ENCODE measurements around the gene DHX35.

DNA sequence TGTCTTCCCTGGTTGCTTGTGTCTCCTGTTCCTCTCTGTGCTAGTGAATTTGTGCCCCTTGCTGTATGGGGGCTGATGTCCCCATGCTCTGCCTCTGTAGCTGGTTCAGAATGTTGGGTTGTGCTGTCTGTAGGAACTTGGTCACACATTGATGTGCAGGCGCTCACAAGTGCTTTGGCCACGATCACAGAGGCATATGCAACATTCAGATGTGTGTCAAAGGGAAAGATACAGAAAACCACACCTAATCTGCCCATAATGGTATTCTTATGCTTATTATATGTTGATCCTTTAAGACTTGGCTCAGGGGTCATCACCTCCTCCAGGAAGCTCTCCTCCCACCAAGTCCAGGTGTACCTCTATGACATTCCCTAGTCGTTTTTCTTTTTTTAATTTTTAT lies 17.1 kb upstream of the DHX35 start:
- TF ChIP-seq, protein P1, sequence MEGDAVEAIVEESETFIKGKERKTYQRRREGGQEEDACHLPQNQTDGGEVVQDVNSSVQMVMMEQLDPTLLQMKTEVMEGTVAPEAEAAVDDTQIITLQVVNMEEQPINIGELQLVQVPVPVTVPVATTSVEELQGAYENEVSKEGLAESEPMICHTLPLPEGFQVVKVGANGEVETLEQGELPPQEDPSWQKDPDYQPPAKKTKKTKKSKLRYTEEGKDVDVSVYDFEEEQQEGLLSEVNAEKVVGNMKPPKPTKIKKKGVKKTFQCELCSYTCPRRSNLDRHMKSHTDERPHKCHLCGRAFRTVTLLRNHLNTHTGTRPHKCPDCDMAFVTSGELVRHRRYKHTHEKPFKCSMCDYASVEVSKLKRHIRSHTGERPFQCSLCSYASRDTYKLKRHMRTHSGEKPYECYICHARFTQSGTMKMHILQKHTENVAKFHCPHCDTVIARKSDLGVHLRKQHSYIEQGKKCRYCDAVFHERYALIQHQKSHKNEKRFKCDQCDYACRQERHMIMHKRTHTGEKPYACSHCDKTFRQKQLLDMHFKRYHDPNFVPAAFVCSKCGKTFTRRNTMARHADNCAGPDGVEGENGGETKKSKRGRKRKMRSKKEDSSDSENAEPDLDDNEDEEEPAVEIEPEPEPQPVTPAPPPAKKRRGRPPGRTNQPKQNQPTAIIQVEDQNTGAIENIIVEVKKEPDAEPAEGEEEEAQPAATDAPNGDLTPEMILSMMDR (IDR thresholded peaks at IDR 0.05), result no peak
- TF ChIP-seq POLR2A (IDR thresholded peaks at IDR 0.05), result no peak

Data from lower leg skin (tissue), 3 donors.